GM21619 (cell line): ENCODE results near the gene NTN3.
A peak's percentile ranks its signal among the peaks of the same experiment; 100 is the strongest.
"Not testable (repeated sequence)": the region's sequence is repeated elsewhere in the genome, so short reads cannot be mapped to it uniquely, and the experiment has no call there.

ENCODE experiments used
- ATAC-seq: cut with Tn5 transposase; IDR thresholded peaks from one replicate; pipeline ENCODE4 v1.9.1; 2021; ENCODE audit not compliant: unreplicated experiment

The NTN3 gene

DNA sequence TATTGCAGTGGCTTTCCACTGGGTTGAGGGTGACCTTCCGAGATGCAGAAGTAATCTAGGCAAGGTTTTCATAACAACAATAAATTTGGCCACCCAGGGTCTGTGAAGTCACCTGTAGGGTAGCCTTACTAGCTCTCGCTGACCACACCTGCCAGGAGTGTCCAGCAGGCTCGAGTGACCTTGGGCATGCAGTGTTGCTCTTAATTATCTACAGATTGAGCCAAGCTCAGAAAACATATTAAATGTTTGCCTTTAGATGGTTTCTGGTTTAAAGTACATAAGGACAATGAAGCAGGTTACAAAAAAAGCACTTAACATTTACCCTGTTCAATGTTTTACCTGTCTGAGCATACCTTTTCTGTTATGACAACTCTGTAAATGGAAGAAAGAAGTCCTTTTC, 5.6 kb downstream of the NTN3 start:
- ATAC-seq: no peak

- ATAC-seq: no peak
Observed at GRCh38 chr16:2477327-2477726, 6.2 kb downstream of the NTN3 start.

GRCh38 chr16:2478279-2478678, 7.2 kb downstream of the NTN3 start:
- no peak for ATAC-seq

- not testable (repeated sequence) for ATAC-seq
Observed at GRCh38 chr16:2479996-2480395, 8.9 kb downstream of the NTN3 start.

- no peak for ATAC-seq
Observed at GRCh38 chr16:2480948-2481347, 9.9 kb downstream of the NTN3 start.

DNA sequence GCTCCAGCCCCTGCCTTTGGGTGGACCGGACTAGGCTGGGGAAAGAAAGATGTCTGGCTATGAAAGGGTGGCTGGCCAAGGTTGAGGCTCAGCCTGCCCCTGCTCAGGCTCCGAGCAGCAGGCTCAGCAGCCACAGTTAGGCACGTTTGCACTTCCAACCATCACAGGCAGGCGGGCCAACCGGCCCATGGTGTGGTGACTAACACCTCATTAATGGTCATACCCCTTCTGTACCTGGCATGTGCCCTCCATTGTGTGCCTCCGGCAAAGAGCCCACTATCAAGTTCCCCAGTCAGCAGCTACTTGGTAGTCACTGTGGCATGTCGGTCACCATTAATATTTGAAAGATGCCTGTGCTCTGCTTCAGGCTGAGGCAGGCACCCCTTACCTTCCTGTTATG, 10.6 kb downstream of the NTN3 start:
- ATAC-seq: no peak

DNA sequence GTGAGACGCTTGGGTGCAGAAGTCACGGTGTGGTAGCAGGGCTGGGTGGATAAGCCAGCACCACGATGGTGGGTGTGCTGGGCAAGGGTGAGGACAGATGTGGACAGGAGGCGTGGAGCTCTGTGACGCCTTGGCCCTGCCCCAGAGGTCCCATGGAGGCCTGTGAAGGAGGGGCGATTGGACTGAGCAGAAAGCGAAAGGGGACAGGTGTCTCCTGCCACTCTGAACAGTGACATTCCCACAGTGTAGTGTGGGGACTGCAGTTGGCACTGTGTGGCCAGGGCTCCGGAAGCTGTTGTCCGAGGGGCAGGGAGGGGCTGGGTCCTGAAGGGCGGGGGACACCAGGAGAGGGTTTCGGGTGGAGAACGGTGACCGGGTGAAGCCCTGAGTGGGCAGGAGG, 11.2 kb downstream of the NTN3 start:
- no peak for ATAC-seq

DNA sequence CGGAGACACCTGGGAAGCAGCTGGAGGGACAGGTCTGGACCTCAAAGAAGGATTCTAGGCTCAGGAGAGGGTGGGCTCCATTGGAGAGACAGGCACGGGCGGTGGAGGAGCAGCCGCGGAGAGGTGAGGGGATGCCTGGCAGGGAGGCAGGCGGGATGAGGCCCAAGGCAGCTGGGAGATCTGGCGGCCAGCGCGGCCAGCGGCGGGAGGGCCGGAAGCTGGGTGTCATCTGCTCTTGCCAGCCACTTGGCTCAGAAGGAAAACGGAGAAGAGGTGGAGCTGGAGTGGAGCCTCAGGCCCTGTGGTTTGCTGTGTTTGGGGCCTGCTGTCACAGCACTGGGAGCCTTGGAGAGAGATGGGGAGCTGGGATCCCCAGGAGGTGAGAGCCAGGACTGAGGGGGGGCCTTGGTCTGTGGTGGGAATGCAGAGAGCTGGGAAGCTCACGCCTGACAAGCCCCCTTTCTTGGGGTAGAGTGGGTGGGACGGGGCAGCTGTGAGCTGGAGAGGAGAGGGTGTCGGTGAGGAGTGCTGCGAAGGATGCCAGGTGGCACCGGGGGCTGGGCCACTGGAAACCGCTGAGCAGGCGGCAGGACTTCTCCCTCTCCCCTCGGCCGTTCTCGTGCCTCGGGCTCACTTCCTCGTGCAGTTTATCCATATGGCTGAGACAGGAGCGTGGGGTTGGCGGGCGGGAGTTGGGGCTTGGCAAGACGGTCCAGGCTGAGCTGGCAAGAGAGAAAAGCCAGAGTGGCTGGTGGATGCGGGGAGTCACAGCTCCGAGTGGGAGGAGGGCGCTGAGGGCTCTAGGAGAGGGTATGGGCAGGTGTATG, 11.8 kb downstream of the NTN3 start:
- no peak for ATAC-seq

DNA sequence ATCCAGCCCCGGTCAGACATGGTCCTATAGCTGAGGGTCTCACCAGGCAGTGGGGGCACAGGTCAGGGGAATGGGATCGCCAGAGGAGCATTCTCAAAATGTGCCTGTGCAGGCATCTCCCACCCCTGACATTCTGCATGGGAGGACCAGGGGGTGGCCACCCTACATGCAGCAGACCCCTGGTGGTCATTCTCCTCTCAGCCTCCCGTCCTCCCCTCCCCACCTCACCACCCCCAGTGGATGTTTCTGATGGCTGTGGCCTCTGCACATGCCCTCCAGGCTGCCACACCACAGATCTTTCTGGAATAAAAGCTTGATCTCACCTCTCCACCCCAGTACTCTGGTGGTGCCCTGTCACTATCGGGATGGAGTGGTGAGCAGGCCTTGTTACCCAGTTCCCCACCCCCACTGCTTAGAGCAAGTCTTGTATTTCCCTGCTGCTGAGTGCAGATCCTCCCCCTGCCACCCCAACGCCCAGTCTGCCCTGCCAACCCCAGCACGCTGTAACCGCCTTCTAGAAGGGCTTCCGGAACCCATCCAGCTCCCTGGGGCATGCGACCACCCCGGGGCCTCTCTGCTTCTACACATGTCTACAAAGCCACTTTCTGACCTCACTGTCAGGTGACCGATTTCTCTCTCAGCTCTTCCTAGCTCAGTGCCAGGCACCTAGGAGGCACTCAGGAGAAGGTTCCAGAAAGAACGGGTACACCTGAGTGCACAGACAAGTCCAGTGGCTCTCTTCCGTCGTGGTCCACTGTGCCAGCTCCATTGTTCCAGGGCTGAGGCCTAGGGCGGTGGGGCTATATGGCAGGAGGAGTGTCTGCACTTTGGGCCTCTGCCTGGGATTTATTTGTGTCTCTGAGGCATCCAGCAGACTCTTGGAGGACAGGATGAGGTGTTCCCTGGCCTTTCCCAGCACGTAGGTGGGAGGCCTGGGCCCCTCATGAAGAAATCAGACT, 13.1 kb downstream of the NTN3 start:
- ATAC-seq: no peak

DNA sequence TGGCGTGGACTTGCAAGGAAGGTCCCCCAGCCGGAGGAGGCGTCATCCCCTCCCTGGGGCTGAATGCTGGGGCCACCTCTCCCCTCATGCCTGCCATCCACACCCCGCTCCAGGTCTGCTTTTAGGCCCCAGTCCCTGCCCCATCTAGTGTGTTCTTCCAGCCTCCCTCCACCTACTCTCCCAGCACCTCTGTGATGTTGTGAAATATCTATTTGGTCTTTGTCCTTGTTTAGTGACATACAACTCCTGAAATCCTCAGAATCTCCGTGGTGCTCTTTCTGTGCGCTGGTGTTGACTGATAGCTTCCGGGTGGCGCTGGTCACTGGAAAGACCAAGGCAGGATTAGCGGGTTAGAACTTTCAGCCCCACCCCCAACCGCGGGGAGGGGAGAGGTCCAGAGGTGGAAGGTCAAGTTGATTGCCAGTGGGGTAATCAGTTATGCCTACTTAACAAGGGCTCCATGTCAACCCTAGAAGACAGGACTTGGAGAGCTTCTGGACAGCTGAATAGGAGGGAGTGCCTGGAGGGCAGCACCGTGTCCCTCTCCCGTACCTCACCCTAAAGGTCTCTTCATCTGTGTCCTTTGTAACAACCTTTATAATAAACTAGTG, 13.9 kb downstream of the NTN3 start:
- no peak for ATAC-seq

GRCh38 chr16:2485811-2486507, 14.9 kb downstream of the NTN3 start:
- ATAC-seq: no peak

- peak; percentile 67 for ATAC-seq
Observed at GRCh38 chr16:2486645-2487516, 15.8 kb downstream of the NTN3 start.

GRCh38 chr16:2487517-2487842, 16.4 kb downstream of the NTN3 start:
- ATAC-seq: no peak

- no peak for ATAC-seq
Observed at GRCh38 chr16:2487903-2488531, 16.9 kb downstream of the NTN3 start.

DNA sequence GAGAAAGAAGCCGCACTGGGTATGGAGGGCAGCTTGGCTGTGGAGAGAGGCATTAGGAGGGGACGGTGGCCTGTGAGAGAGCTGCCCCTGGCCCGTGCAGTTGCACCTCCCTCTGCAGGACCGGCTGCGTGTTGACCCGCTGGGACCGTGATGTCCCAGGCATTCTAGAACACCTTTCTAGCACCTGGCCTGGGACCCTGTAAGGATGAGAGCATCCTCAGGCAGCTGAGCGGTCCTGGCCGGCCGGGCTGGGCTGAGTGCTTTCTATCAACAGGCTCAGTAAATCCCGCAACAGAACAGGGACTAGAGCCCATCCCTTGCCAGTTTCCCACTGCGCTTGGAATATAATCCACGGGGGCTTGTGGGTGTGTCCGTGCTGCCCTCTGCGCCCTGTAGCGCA, 18.5 kb downstream of the NTN3 start:
- ATAC-seq: no peak

DNA sequence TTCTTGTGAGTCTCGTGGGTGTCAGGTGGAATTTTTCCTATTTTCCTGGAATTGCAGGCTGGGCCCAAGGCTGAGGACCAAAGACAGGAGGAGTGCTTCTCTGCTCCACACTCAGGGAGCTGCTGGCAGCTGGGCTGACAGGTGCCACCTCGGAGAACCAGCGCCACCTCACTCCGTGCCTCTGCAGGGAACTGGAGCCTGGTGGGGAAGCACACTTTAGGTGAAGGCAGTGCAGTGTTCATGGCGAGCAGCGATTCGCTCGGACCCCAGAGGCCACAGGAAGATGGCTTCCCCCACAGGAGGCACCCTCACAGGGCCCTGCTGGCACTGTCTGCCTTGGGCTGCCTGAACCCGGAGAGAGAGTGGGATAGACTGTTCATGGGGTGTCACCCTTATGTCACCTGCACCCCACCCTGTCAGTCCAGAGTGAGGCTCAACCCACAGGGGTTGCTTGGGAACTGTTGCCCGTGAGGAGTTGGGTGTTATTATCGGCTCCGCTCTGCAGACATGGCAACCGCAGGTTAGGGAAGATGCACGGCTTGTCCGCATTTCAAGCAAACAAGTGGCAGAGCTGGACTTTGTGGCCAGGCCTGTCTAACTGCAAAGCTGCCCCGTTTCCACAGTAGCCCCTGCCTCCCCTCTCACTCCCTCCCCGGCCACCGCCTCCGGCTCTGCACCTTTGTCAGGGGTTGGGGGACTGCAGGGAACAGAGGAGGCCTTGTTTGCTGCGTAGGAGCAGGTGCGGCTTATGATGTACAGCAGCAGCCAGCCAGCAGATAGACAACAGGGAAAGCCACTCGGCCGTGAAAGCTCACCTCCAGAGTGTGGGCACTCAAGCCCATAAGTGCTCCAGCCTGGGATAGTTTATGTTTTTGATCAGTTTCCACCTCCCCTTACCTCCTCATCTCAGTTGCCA, 19.4 kb downstream of the NTN3 start:
- no peak for ATAC-seq

- no peak for ATAC-seq
Observed at GRCh38 chr16:2492292-2492691, 21.2 kb downstream of the NTN3 start.

DNA sequence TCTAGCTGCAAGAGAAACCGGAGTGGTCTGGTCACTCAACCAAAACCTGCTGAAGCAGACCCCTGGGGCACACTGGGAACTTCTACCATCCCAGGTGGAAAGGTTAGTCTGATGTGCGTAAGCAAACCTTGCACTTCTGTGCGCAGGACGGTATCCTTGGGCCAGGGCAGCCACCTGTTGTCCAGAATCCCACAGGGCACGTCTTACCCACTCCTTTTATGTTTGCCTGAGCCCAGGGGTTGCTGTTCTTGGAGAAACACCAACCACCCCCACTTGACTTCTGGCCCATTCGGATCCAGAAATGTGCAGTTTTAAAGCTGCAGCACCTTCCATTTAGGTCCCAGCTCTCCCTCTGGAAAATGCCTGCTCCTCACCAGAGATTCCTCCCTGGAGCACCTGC, 22.5 kb downstream of the NTN3 start:
- no peak for ATAC-seq

GRCh38 chr16:2494616-2495015, 23.5 kb downstream of the NTN3 start:
- no peak for ATAC-seq
